Measurements from ENCODE around the gene SLC9B1. TPM values are rescaled to one million over a fixed set of nuclear protein-coding genes. Genes with fewer than 3 reads are reported as not detected.
"Not testable (repeated sequence)": the region's sequence is repeated elsewhere in the genome, so short reads cannot be mapped to it uniquely, and the experiment has no call there.

Gene SLC9B1
- polyA plus RNA-seq, 1 of the 3 experiments (the other 2 are of a cell fraction): 0.21 TPM

DNA sequence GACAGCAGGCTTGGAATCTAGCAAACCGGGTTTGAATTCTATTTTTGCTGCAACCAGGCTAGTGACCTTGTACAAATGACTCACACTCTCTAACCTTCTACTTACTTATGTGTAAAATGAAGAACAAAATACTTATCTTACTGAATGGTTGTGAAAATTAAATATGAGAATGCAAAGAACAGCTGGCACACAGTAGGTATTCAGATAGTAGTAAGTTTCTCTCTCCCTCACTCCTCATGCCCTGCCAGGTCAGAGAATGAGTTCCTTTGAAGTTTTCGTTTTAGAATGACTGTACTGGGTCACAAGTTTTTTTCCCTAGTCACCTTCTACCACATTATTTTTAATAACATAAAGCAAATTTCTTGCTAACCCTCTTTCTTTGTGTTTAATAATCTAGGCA lies 117.7 kb downstream of the SLC9B1 start:
- H3K9me2 ChIP-seq: no peaks in the 10 kb centered on the region
- H3K27me3 ChIP-seq (ENCODE audit: insufficient read depth): no peaks in the 10 kb centered on the region
- H4K20me1 ChIP-seq (ENCODE audit: insufficient read depth): no peaks in the 10 kb centered on the region
- H3K27ac ChIP-seq (ENCODE audit: low read depth in 2 of 2, low read length in 1 of 2): no peak overlapping the region
- WGBS (ENCODE audit: low lambda C conversion rate): 61% methylated on average over 2 of the region's 2 CpGs
- no peak overlapping the region for H3K9ac ChIP-seq
- no peak for DNase-seq
- TF ChIP-seq FOXM1 (IDR thresholded peaks at IDR 0.05; ENCODE audit: low read depth) (no peak), IRF3 (IDR thresholded peaks at IDR 0.05; ENCODE audit: low read depth, low read length) (no peak), GATA2 (CRISPR knock-in tag; IDR thresholded peaks at IDR 0.05) (no peak), FOSL2 (IDR thresholded peaks at IDR 0.05; ENCODE audit: borderline replicate concordance, low read depth) (no peak), FOXJ3 (CRISPR knock-in tag; IDR thresholded peaks at IDR 0.05) (no peak)
- TF ChIP-seq, protein P1, sequence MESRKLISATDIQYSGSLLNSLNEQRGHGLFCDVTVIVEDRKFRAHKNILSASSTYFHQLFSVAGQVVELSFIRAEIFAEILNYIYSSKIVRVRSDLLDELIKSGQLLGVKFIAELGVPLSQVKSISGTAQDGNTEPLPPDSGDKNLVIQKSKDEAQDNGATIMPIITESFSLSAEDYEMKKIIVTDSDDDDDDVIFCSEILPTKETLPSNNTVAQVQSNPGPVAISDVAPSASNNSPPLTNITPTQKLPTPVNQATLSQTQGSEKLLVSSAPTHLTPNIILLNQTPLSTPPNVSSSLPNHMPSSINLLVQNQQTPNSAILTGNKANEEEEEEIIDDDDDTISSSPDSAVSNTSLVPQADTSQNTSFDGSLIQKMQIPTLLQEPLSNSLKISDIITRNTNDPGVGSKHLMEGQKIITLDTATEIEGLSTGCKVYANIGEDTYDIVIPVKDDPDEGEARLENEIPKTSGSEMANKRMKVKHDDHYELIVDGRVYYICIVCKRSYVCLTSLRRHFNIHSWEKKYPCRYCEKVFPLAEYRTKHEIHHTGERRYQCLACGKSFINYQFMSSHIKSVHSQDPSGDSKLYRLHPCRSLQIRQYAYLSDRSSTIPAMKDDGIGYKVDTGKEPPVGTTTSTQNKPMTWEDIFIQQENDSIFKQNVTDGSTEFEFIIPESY (IDR thresholded peaks at IDR 0.05; ENCODE audit: borderline replicate concordance, low read depth): no peak
- H3K9me3 ChIP-seq: no peaks in the 10 kb centered on the region
- H3K4me3 ChIP-seq (ENCODE audit: low read depth in 2 of 2, low read length in 1 of 2): no peak overlapping the region
- no peak overlapping the region for H2AFZ ChIP-seq (ENCODE audit: low read depth)
- H3K79me2 ChIP-seq (ENCODE audit: insufficient read depth): no peaks in the 10 kb centered on the region
- ChIA-PET CTCF (no interaction called here), POLR2A (no interaction called here)
- no peak overlapping the region for H3K4me2 ChIP-seq
- H3K4me1 ChIP-seq (ENCODE audit: control insufficient read depth in 1 of 2, insufficient read depth in 2 of 2, low read depth in 1 of 2, low read length in 1 of 2): no peaks in the 10 kb centered on the region
- H3F3A ChIP-seq (replicated peaks; ENCODE audit: insufficient read depth): no peaks in the 10 kb centered on the region
- no peaks in the 10 kb centered on the region for H3K36me3 ChIP-seq (replicated peaks in 1 of 2; ENCODE audit: control insufficient read depth in 1 of 2, insufficient read depth in 2 of 2, low read length in 1 of 2)

DNA sequence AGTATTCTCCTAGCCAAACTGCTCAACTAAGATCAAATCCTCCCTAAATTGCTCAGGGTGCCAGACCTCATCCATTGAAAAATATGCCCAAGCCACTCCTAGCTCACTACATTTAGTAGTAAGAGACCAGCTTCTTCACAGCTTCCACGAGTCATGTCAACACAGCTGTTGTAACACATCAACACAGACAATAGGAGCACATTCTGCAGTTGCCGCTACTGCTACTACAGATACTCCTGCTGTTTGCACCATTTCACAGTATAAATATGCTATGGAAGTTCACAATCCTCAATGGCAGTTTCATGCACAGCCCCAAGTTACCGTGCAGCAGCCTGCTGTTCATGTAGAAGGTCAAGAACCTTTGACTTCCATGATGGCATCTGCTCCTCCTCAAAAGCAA lies 121.9 kb downstream of the SLC9B1 start:
- H3K9me3 ChIP-seq; CTCF ChIA-PET; H3K36me3 ChIP-seq (replicated peaks in 1 of 2; ENCODE audit: control insufficient read depth in 1 of 2, insufficient read depth in 2 of 2, low read length in 1 of 2); POLR2A ChIA-PET; H3F3A ChIP-seq (replicated peaks; ENCODE audit: insufficient read depth); H3K27ac ChIP-seq (ENCODE audit: low read depth in 2 of 2, low read length in 1 of 2); H2AFZ ChIP-seq (ENCODE audit: low read depth); H3K4me1 ChIP-seq (ENCODE audit: control insufficient read depth in 1 of 2, insufficient read depth in 2 of 2, low read depth in 1 of 2, low read length in 1 of 2); H3K79me2 ChIP-seq (ENCODE audit: insufficient read depth); H3K9me2 ChIP-seq; H3K27me3 ChIP-seq (ENCODE audit: insufficient read depth); H3K4me3 ChIP-seq (ENCODE audit: low read depth in 2 of 2, low read length in 1 of 2); DNase-seq; H3K4me2 ChIP-seq; H3K9ac ChIP-seq; H4K20me1 ChIP-seq (ENCODE audit: insufficient read depth): not testable (repeated sequence)
- WGBS (ENCODE audit: low lambda C conversion rate): 66% methylated on average over 3 of the region's 3 CpGs

- H3K4me1 ChIP-seq (ENCODE audit: control insufficient read depth in 1 of 2, insufficient read depth in 2 of 2, low read depth in 1 of 2, low read length in 1 of 2); H2AFZ ChIP-seq (ENCODE audit: low read depth); H3K79me2 ChIP-seq (ENCODE audit: insufficient read depth); H4K20me1 ChIP-seq (ENCODE audit: insufficient read depth); H3K9me2 ChIP-seq; DNase-seq; H3K4me2 ChIP-seq; CTCF ChIA-PET; H3K27ac ChIP-seq (ENCODE audit: low read depth in 2 of 2, low read length in 1 of 2); H3K9ac ChIP-seq; POLR2A ChIA-PET; H3K9me3 ChIP-seq; H3K4me3 ChIP-seq (ENCODE audit: low read depth in 2 of 2, low read length in 1 of 2); H3K27me3 ChIP-seq (ENCODE audit: insufficient read depth); H3F3A ChIP-seq (replicated peaks; ENCODE audit: insufficient read depth); H3K36me3 ChIP-seq (replicated peaks in 1 of 2; ENCODE audit: control insufficient read depth in 1 of 2, insufficient read depth in 2 of 2, low read length in 1 of 2): not testable (repeated sequence)
- WGBS (ENCODE audit: low lambda C conversion rate): 87% methylated on average over 5 of the region's 5 CpGs
These were observed 123.0 kb downstream of the SLC9B1 start for GRCh38 chr4:102896547-102896946.

DNA sequence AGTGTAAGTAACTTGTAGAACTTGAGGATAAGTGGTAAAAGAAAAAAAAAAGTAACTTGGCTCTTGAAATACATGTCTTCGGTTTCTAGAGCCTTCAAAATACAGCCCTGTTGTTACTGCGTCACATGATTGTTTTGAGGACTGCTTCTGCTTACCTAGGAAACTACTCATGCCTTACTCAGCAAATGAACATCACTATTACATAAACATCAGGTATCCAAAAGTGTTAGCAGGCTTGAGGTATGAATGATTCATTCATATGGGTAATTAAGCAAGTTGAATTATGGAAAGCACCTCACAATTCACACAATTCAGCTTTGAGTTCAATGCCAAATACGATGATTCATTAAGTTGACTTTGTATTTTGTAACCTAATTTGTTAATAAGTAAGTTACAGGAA lies 129.6 kb downstream of the SLC9B1 start:
- H3K27me3 ChIP-seq (ENCODE audit: insufficient read depth); H3K9me3 ChIP-seq; CTCF ChIA-PET; H2AFZ ChIP-seq (ENCODE audit: low read depth); H3F3A ChIP-seq (replicated peaks; ENCODE audit: insufficient read depth); DNase-seq; H3K27ac ChIP-seq (ENCODE audit: low read depth in 2 of 2, low read length in 1 of 2); H3K9me2 ChIP-seq; H3K36me3 ChIP-seq (replicated peaks in 1 of 2; ENCODE audit: control insufficient read depth in 1 of 2, insufficient read depth in 2 of 2, low read length in 1 of 2); H3K4me3 ChIP-seq (ENCODE audit: low read depth in 2 of 2, low read length in 1 of 2); POLR2A ChIA-PET; H3K4me2 ChIP-seq; H4K20me1 ChIP-seq (ENCODE audit: insufficient read depth); H3K9ac ChIP-seq; H3K4me1 ChIP-seq (ENCODE audit: control insufficient read depth in 1 of 2, insufficient read depth in 2 of 2, low read depth in 1 of 2, low read length in 1 of 2); H3K79me2 ChIP-seq (ENCODE audit: insufficient read depth): not testable (repeated sequence)
- WGBS (ENCODE audit: low lambda C conversion rate): 84% methylated on average over 3 of the region's 3 CpGs

GRCh38 chr4:102888570-102888969 lies 130.9 kb downstream of the SLC9B1 start:
- H3K9me2 ChIP-seq; H3K79me2 ChIP-seq (ENCODE audit: insufficient read depth); CTCF ChIA-PET; H2AFZ ChIP-seq (ENCODE audit: low read depth); H3K4me1 ChIP-seq (ENCODE audit: control insufficient read depth in 1 of 2, insufficient read depth in 2 of 2, low read depth in 1 of 2, low read length in 1 of 2); H3F3A ChIP-seq (replicated peaks; ENCODE audit: insufficient read depth); H3K9ac ChIP-seq; H3K4me2 ChIP-seq; H3K9me3 ChIP-seq; H3K27ac ChIP-seq (ENCODE audit: low read depth in 2 of 2, low read length in 1 of 2); H3K27me3 ChIP-seq (ENCODE audit: insufficient read depth); DNase-seq; POLR2A ChIA-PET; H4K20me1 ChIP-seq (ENCODE audit: insufficient read depth); H3K36me3 ChIP-seq (replicated peaks in 1 of 2; ENCODE audit: control insufficient read depth in 1 of 2, insufficient read depth in 2 of 2, low read length in 1 of 2); H3K4me3 ChIP-seq (ENCODE audit: low read depth in 2 of 2, low read length in 1 of 2): not testable (repeated sequence)
- WGBS (ENCODE audit: low lambda C conversion rate): 87% methylated on average over 2 of the region's 2 CpGs
